ENCODE data around the gene ZMYM1.
A peak's percentile ranks its signal among the peaks of the same experiment; 100 is the strongest.
"Not testable (repeated sequence)": the region's sequence is repeated elsewhere in the genome, so short reads cannot be mapped to it uniquely, and the experiment has no call there.

The ZMYM1 gene

GRCh38 chr1:35079003-35079930 lies at the start of gene ZMYM1:
ZMYM1 (plus strand) TSS chr1:35079385; CDS start chr1:35093988, 14,603 bp downstream.
- peak; percentile 75 for DNase-seq

- DNase-seq: no peak
Observed at GRCh38 chr1:35029761-35030160, 49.4 kb upstream of the ZMYM1 start.

DNA sequence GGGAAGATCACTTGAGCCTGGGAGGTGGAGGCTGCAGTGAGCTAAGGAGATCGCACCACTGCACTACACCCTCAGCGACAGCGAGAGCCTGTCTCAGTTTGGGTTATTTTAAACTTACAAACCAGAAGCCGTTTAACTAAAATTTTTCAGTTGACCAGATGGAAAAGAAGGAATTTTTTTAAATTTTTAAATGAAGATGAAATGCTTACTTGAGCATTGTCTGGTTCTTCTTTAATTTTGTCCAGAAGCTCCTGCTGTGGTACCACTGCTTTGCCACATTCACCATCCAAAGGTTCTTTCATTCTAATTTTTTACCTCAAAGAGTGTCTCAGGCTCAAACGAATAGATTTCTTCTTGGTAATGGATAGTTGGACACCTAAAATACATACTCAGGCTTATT lies 48.8 kb upstream of the ZMYM1 start:
- no peak for DNase-seq

GRCh38 chr1:35030756-35031446 lies 48.3 kb upstream of the ZMYM1 start:
- DNase-seq: no peak

- DNase-seq: no peak
Observed at GRCh38 chr1:35032384-35032739, 46.8 kb upstream of the ZMYM1 start.

- DNase-seq: no peak
Observed at GRCh38 chr1:35033346-35033745, 45.8 kb upstream of the ZMYM1 start.

DNA sequence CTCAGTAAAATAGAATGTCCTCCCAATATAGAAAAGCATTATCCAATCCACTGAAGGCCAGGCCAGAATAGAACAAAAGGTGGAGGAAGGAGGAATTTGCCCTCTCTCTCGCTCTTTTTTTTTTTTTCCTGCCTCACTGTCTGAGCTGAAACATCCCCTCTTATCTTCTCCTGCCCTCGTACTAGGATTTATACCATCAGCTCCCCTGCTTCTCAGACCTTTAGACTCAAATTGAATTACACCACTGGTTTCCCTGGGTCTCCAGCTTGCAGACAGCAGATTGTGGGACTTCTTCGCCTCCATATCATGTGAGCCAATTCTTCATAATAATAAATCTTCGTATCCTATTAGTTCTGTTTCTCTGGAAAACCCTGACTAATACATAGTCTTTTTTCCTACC lies 42.6 kb upstream of the ZMYM1 start:
- no peak for DNase-seq

DNA sequence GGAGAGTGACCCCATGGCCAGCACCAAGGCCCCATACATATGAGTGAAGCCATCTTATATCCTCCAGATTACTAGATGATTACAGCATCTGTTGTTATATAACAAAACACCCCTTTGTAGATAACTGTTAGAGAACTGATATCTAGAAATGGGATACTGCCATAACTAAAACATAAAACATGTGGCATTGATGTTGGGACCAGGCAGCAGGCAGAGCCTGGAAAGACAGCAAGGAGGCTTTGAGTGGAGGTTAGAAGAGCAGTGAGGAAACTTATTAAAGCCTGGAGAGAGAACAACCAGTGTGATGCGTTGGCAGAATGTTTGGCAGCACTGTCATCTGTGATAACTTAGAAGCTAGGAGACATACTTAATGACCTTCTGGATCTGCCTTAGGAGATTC lies 42.0 kb upstream of the ZMYM1 start:
- DNase-seq: no peak

- DNase-seq: no peak
Observed at GRCh38 chr1:35038723-35039122, 40.5 kb upstream of the ZMYM1 start.

GRCh38 chr1:35043498-35043897 lies 35.7 kb upstream of the ZMYM1 start:
- DNase-seq: no peak

GRCh38 chr1:35044431-35044830 lies 34.8 kb upstream of the ZMYM1 start:
- DNase-seq: no peak

DNA sequence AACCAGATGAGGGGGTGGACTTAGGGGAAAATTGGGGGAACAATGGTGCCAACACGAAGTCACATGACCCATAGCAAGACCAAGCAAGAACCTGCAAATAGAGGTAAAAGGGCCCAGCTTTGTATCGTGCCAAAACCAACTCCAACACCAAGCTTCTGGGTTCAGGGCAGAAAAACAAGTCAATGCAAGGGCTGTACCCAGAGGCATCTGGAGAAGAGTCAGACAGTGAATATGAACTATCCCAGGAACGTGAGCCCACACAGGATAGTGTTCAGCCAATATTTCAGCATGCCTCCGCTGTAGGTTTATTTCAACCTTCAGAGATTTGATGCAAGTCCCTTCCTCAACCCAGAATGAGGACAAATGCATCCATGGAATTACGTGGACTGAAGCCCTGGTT lies 32.5 kb upstream of the ZMYM1 start:
- DNase-seq: no peak

GRCh38 chr1:35047188-35047858 lies 31.9 kb upstream of the ZMYM1 start:
- no peak for DNase-seq

DNA sequence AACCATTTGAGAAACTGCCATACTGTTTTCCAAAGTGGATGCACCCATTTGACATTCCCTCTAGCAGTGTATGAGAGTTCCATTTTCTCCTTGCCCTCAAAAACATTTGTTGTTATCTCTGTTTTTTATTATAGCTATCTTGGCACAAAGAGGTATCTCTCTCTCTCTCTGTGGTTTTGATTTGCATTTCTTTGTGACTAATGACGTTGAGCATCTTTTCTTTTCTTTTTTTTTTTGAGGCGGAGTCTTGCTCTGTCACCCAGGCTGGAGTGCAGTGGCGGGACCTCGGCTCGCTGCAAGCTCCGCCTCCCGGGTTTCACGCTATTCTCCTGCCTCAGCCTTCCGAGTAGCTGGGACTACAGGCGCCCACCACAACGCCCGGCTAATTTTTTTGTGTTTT lies 30.1 kb upstream of the ZMYM1 start:
- no peak for DNase-seq

- no peak for DNase-seq
Observed at GRCh38 chr1:35053433-35053832, 25.8 kb upstream of the ZMYM1 start.

- not testable (repeated sequence) for DNase-seq
Observed at GRCh38 chr1:35054282-35054681, 24.9 kb upstream of the ZMYM1 start.

GRCh38 chr1:35058321-35058720 lies 20.9 kb upstream of the ZMYM1 start:
- not testable (repeated sequence) for DNase-seq

GRCh38 chr1:35058988-35059387 lies 20.2 kb upstream of the ZMYM1 start:
- no peak for DNase-seq

DNA sequence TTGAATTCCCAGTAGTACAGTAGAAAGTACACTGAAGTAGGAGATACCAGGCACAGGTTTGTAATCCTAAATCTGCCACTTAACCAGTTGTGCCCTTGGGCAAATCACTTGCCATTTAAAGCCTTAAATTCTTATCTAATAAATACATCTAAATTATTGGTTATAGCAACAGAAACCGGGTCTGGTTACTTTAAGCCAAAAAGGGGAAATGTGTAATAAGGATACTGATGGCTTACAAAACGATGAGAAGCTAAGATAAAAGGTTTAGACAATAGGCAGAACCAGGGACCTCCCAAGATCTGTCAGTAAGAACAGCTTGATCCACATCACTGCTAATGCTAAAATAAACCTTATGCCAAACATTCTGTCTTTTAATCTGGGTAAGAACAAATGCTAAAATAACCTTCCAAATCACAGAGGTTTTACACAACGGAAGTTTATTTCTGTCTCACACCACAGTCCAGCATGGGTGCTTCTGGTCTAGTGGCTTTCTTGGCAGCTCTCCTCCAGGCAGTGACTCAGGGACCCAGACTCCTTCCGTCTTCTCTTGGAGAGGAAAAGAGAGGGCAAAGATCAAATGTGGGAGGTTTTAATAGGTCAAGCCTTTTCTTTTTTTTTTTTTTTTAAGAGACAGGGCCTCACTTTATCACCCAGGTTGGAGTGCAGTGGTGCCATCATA lies 16.5 kb upstream of the ZMYM1 start:
- DNase-seq: no peak

- no peak for DNase-seq
Observed at GRCh38 chr1:35064265-35064664, 14.9 kb upstream of the ZMYM1 start.

DNA sequence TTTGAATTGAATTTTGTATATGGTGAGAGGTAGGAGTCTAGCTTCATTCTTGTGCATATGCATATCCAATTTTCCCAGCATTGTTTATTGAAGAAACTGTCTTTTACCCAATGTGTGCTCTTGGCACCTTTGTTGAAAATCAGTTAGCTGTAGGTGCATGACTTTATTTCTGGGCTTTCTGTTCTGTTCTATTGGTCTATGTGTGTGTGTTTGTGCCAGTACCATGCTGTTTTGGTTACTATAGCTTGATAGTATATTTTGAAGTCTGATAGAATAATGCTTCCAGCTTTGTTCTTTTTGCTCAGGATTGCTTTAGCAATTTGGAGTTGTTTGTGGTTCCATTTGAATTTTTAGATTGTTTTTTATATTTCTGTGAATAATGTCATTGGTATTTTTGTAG lies 9.4 kb upstream of the ZMYM1 start:
- no peak for DNase-seq

DNA sequence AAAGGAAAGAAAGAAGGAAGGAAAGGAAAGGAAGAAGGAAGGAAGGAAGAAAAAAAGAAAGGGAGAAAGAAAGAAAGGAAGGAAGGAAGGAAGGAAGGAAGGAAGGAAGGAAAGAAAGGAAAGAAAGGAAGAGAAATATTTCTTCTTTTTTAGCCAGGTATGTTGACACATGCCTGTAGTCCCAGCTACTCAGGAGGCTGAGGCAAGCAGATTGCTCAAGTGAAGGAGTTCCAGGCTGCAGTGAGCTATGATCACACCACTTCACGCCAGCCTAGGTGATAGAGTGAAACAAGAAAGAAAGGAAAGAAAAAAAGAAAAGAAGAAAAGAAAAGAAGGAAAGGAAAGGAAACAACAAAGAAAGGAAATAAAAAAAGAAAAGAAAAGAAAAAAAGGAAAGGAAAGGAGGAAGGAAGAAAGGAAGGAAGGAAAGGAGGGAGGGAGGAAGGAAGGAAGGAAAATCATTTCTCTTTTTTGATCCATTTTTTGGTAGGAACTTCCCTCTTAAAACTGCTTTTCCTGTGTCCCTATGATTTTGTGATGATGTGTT lies 5.8 kb upstream of the ZMYM1 start:
- no peak for DNase-seq

DNA sequence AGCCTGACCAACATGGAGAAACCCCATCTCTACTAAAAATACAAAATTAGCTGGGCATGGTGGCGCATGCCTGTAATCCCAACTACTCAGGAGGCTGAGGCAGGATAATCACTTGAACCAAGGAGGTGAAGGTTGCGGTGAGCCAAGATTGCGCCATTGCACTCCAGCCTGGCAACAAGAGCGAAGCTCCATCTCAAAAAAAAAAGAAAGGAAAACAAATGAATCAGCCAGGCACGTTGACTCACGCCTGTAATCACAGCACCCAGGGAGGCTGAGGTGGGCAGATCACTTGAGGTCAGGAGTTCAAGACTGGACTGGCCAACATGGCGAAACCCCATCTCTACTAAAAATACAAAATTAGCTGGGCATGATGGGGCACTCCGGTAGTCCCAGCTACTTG lies 2.8 kb upstream of the ZMYM1 start:
- not testable (repeated sequence) for DNase-seq
